Hepatocyte (in vitro differentiated cells): ENCODE measurements around the gene CYP2U1. TPM values are rescaled to one million over a fixed set of nuclear protein-coding genes. Genes with fewer than 3 reads are reported as not detected.

ENCODE experiments used
- DNase-seq: peaks from one replicate; pipeline ENCODE4 v3.0.0-alpha.2; 2016; ENCODE audit warnings: low spot score
- H2AFZ ChIP-seq: fragments of 200-600 bp; sonication (generic); 2 replicates; pipeline ENCODE4 v1.6.0; 2016; ENCODE audit warnings: antibody characterized with exemption, mild to moderate bottlenecking
- H3K27ac ChIP-seq: fragments of 200-600 bp; sonication (generic); 2 replicates; pipeline ENCODE4 v1.5.1; 2016; ENCODE audit warnings: mild to moderate bottlenecking
- H3K27me3 ChIP-seq: fragments of 200-600 bp; sonication (generic); 2 replicates; pipeline ENCODE4 v1.6.1; 2016
- H3K36me3 ChIP-seq: fragments of 200-600 bp; sonication (generic); replicated peaks from 2 replicates; pipeline ENCODE4 v1.5.1; 2016; ENCODE audit warnings: low read depth; ENCODE audit not compliant: insufficient read depth
- H3K4me1 ChIP-seq: fragments of 200-600 bp; sonication (generic); 2 replicates; pipeline ENCODE4 v1.5.1; 2016; ENCODE audit warnings: mild to moderate bottlenecking, moderate library complexity; ENCODE audit not compliant: insufficient read depth
- H3K4me2 ChIP-seq: fragments of 200-600 bp; sonication (generic); 2 replicates; pipeline ENCODE4 v1.6.0; 2016
- H3K4me3 ChIP-seq: fragments of 200-600 bp; sonication (generic); 2 replicates; pipeline ENCODE4 v1.5.1; 2016; ENCODE audit warnings: mild to moderate bottlenecking
- H3K79me2 ChIP-seq: fragments of 200-600 bp; sonication (generic); 2 replicates; pipeline ENCODE4 v1.6.0; 2017; ENCODE audit warnings: mild to moderate bottlenecking
- H3K9me2 ChIP-seq: fragments of 200-600 bp; sonication (generic); replicated peaks from 2 replicates; pipeline ENCODE4 v1.6.0; 2017; ENCODE audit warnings: mild to moderate bottlenecking; ENCODE audit not compliant: insufficient read depth
- H3K9me3 ChIP-seq: fragments of 200-600 bp; sonication (generic); 2 replicates; pipeline ENCODE4 v1.5.1; 2016; ENCODE audit warnings: low read depth, mild to moderate bottlenecking
- H4K20me1 ChIP-seq: fragments of 200-600 bp; sonication (generic); 2 replicates; pipeline ENCODE4 v1.6.0; 2016; ENCODE audit warnings: mild to moderate bottlenecking; ENCODE audit not compliant: insufficient read depth, poor library complexity, severe bottlenecking
- EZH2 ChIP-seq: fragments of 200-600 bp; sonication (generic); IDR thresholded peaks from 2 replicates; pipeline ENCODE4 v1.6.1; 2016; ENCODE audit warnings: antibody characterized with exemption, mild to moderate bottlenecking, borderline replicate concordance
- EZH2phosphoT487 ChIP-seq: fragments of 200-600 bp; sonication (generic); IDR thresholded peaks from one replicate; pipeline ENCODE4 v1.6.1; 2018; ENCODE audit warnings: antibody characterized with exemption, mild to moderate bottlenecking, low read depth, moderate library complexity; ENCODE audit not compliant: unreplicated experiment, severe bottlenecking
- WGBS: methylation state at CpG from one replicate; pipeline ENCODE4 v1.1.6; 2016; ENCODE audit warnings: low lambda C conversion rate; ENCODE audit errors: missing lambda C conversion rate; 5-methylcytosine and 5-hydroxymethylcytosine counted together
- polyA plus RNA-seq: library from polyadenylated mRNA; unstranded; fragments of >200 nt; fragmentation: Nextera tagmentation; extraction: Ambion mirVana; gene quantifications from 2 replicates; pipeline ENCODE4 v1.2.1, GENCODE V29; 2016
- total RNA-seq: library from RNA; depleted of rRNA; stranded (reverse); fragments of >200 nt; gene quantifications from 2 replicates; pipeline ENCODE4 v1.2.3, GENCODE V29; 2014
- TF ChIP-seq, protein P1 (sequence below): fragments of 200-600 bp; sonication (generic); IDR thresholded peaks from 2 replicates; pipeline ENCODE4 v1.5.1; 2016; ENCODE audit warnings: antibody characterized with exemption, mild to moderate bottlenecking; ENCODE audit not compliant: poor library complexity

CYP2U1 gene
- total and polyA plus RNA-seq, 2 experiments from 2014 or later: 6.7 to 9.7 TPM

GRCh38 chr4:107900067-107900466 lies 31.3 kb upstream of the CYP2U1 start:
- Histone ChIP-seq H3K4me1 (peaks cover 7% of the 10 kb centered on the region), H3K27me3 (no peaks in the 10 kb centered on the region), H2AFZ (no peak overlapping the region), H3K4me2 (no peak overlapping the region), H4K20me1 (no peaks in the 10 kb centered on the region), H3K27ac (peak overlapping the region; percentile 45), H3K4me3 (no peak overlapping the region), H3K9me3 (no peaks in the 10 kb centered on the region), H3K9me2 (no peaks in the 10 kb centered on the region), H3K79me2 (no peaks in the 10 kb centered on the region), H3K36me3 (no peaks in the 10 kb centered on the region)
- DNase-seq: no peak
- 91% methylated on average over 4 of the region's 4 CpGs for WGBS
- TF ChIP-seq EZH2phosphoT487: no peak
- TF ChIP-seq, protein P1, sequence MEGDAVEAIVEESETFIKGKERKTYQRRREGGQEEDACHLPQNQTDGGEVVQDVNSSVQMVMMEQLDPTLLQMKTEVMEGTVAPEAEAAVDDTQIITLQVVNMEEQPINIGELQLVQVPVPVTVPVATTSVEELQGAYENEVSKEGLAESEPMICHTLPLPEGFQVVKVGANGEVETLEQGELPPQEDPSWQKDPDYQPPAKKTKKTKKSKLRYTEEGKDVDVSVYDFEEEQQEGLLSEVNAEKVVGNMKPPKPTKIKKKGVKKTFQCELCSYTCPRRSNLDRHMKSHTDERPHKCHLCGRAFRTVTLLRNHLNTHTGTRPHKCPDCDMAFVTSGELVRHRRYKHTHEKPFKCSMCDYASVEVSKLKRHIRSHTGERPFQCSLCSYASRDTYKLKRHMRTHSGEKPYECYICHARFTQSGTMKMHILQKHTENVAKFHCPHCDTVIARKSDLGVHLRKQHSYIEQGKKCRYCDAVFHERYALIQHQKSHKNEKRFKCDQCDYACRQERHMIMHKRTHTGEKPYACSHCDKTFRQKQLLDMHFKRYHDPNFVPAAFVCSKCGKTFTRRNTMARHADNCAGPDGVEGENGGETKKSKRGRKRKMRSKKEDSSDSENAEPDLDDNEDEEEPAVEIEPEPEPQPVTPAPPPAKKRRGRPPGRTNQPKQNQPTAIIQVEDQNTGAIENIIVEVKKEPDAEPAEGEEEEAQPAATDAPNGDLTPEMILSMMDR: no peak
- no peak for TF ChIP-seq EZH2

DNA sequence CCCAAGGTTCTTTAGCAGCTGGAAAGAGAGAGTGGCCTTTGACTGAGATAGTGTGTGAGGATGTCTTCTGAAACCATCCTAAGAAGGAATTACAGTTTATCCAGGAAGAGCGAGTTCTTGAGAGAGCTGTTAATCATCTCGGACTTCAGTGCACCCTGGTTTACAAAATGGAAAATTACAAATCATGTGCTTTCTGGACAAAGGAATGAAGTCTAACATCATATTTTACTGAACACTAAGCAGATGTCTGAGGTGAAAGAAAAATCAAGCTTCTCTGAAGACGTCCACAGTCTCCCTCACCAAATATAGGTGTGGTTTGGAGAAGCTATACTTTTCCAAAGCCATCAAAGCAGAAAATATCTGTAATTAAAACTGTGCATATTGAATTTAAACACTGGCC lies 30.8 kb upstream of the CYP2U1 start:
- TF ChIP-seq, protein P1: no peak
- no peak for TF ChIP-seq EZH2phosphoT487
- no peak for TF ChIP-seq EZH2

GRCh38 chr4:107901213-107901934 lies 30.0 kb upstream of the CYP2U1 start:
- Histone ChIP-seq H3K27me3 (no peaks in the 10 kb centered on the region), H3K79me2 (no peaks in the 10 kb centered on the region), H3K9me2 (no peaks in the 10 kb centered on the region), H3K4me3 (no peak overlapping the region), H4K20me1 (no peaks in the 10 kb centered on the region), H3K36me3 (no peaks in the 10 kb centered on the region), H3K4me1 (no peaks in the 10 kb centered on the region), H3K9me3 (no peaks in the 10 kb centered on the region), H3K27ac (peak overlapping the region; percentile 45), H2AFZ (no peak overlapping the region), H3K4me2 (no peak overlapping the region)
- no peak for TF ChIP-seq EZH2phosphoT487
- TF ChIP-seq EZH2: no peak
- TF ChIP-seq, protein P1: no peak
- WGBS: 94% methylated on average over 2 of the region's 2 CpGs
- DNase-seq: no peak

More for the DNA sequence above, 30.8 kb upstream of the CYP2U1 start:
- H3K27ac ChIP-seq: peak overlapping the region; percentile 45
- H3K79me2 ChIP-seq: no peaks in the 10 kb centered on the region
- H3K4me1 ChIP-seq: peaks cover 4% of the 10 kb centered on the region
- H2AFZ ChIP-seq: no peak overlapping the region
- no peak overlapping the region for H3K4me2 ChIP-seq
- 84% methylated on average over 3 of the region's 3 CpGs for WGBS
- H3K9me2 ChIP-seq: no peaks in the 10 kb centered on the region
- DNase-seq: peak; percentile 18
- no peak overlapping the region for H3K4me3 ChIP-seq
- H3K27me3 ChIP-seq: no peaks in the 10 kb centered on the region
- H4K20me1 ChIP-seq: no peaks in the 10 kb centered on the region
- H3K36me3 ChIP-seq: no peaks in the 10 kb centered on the region
- no peaks in the 10 kb centered on the region for H3K9me3 ChIP-seq
